Skeletal muscle cell (primary cell): ENCODE results near the gene NSMF.

Experiments used
- DNase-seq: peaks from one replicate; pipeline ENCODE4 v3.0.0-alpha.2; 2010; ENCODE audit warnings: low read depth
- H3K4me3 ChIP-seq: 2 replicates; pipeline ENCODE4 v1.5.1; 2011; ENCODE audit warnings: low read depth, mild to moderate bottlenecking, control low read depth, low read length, moderate library complexity

Gene NSMF

DNA sequence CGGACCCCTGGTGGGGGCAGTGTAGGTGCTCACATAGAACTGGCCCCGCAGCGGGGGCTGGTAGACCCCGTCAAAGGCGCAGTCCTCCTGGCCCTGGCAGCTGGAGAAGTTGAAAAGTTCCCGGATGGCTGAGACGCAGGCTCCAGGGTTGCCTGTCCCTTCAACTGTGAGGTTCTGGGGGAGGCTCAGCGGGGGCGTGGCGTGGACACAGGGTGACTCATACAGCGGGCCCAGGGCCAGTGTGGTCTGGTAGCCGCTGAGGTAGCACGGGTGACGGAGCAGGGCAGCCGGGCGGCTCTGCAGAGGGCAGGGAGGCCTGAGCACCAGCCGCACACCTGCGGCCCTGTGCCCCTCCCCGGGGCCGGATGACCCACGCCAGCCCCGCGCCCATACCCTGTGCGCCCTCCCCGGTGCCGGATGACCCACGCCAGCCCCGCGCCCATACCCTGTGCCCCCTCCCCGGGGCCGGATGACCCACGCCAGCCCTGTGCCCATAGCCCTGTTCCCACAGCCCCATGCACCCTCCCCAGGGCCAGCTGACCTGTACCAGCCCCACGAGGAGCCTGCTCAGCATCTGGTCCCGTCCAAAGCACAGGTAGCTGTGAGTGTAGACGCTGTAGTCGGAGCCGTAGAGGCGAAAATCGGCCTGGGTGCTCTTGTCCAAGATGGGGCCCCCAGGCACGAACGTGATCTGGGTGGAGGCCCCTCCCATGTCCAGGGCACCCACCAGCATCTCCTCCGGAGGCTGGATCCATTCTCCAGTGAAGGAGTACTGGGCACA is 23.0 kb downstream of the NSMF start:
- H3K4me3 ChIP-seq = no peak overlapping the region
- peak; percentile 13 for DNase-seq

DNA sequence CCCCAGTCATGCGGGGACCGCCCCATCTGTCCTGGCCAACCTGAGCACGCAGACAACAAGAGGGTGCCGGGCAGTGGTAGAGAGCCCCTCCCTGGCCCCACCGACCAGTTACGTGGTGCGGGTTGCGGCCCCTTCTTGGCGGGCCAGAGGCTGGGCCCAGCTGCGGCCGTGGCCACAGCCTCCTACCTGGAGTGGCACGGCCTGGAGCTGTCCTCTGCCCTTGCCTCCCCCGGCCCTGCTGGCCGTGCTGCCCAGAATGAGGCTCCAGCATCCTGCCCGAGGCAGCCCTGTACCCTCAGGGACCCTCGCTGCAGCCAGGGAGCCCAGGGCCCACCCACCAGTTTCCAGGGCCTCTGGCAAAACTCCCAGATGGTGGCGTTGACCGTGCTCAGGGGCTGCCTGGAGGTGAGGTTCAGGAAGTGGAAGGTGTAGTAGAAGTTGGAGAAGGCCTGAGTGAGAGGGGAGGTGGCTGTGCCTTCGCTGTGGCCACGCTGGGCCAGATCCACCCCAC is 23.7 kb downstream of the NSMF start:
- H3K4me3 ChIP-seq = no peak overlapping the region
- no peak for DNase-seq

DNA sequence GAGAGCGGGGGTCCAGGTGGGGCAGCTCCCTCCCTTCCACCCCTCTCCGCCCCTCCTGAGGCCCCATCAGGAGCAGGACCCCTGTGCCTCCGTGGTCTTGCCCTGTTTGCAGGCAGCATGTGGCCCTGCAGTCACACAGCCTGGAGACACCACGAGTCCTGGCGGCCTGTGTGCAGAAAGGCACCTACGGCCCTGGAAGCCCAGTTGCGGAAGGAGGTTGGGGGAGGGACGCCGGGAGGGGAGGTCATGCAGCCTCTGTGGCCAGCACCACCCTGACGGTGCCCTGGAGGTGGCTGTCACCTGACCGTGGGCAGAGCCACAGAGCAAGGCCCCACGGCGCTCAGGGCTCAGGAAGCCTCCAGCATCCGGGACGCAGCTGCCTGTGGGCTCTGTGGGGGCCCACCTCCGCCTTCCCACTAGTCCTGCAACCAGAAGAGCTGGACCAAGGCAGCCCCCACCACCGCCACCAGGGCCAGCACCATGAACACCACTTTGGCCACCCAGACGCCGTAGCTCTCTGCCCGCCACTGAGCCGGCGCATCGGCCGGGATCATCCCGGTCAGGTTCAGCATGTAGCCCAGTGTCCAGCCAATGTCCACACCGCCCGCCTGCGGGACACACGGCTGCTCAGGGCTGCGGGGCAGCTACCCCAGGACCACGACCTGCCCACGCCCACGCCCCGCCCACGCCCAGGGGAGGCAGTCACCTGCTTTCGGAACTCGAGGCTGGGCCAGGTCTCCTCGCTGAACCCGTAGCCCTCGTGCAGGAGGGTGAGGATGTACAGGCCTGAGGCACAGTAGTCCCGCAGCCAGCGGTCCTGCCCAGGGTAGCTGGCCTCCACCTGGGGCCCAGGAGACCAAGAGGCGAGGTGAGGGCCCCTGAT is 24.4 kb downstream of the NSMF start:
- no peak overlapping the region for H3K4me3 ChIP-seq
- DNase-seq = no peak

DNA sequence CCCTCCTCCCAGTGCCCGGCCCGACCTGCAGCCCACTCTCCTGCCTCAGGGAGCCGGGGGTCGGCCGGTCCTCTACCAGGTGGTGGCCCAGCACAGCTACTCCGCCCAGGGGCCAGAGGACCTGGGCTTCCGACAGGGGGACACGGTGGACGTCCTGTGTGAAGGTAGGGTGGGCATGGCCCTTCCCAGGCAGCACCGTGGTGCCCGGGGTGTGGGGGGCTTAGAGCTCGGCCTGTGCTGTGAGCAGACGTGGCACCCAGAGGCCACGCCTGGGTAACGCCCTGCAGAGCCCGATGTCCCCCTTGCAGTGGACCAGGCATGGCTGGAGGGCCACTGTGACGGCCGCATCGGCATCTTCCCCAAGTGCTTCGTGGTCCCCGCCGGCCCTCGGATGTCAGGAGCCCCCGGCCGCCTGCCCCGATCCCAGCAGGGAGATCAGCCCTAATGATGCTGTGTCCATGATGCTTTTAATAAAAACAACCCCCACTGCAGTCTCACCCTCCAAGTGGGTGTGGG is 25.2 kb downstream of the NSMF start:
- DNase-seq = no peak

DNA sequence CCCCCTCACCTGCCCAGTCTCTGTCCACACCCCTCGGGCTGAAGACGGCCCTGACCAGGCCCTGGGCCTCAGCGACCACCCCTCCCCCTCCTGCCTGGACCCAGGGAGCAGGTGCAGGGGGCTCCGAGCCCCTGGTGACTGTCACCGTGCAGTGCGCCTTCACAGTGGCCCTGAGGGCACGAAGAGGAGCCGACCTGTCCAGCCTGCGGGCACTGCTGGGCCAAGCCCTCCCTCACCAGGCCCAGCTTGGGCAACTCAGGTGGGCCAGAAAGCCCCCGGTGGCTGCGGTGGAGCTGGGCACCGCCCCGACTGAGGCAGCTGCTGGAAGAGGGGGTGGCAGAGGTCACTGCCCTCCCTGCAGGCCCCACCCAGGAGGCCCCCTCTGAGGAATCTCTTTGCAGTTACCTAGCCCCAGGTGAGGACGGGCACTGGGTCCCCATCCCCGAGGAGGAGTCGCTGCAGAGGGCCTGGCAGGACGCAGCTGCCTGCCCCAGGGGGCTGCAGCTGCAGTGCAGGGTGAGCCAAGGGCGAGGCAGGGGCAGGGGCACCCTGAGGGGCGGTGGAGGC is 25.7 kb downstream of the NSMF start:
- no peak overlapping the region for H3K4me3 ChIP-seq

More for the DNA sequence above, 25.2 kb downstream of the NSMF start:
- no peak overlapping the region for H3K4me3 ChIP-seq

DNA sequence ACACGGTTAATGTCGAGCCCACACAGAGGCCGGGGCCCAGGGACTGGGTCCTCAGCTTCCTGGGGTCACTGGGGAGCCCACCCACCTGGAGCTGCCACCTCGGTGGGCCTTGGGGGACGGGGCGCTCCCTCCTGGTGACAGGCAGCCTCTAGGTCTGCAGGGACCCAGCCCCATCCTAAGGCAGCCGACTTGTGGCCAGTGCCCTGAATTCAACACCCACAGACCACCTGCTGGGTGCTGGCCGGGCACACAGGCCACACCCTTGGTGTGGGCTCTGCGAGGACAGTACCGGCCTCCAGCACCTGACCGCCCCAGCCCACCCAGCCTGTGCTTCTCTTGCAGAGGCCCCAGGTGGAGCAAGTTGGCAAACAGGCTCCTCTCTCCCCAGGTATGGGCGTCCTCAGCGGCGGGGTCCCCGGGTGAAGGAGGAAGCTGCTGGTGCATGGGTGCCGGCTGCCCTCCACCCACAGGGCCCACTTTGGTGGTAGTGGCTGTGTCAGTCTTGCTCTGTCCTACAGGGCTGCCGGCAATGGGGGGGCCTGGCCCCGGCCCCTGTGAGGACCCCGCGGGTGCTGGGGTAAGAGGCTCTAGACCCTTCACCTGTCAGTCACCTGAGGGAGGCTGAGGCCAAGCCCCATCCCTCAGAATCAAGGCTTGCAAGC is 26.3 kb downstream of the NSMF start:
- H3K4me3 ChIP-seq = no peak overlapping the region

More for the DNA sequence above, 25.7 kb downstream of the NSMF start:
- no peak for DNase-seq

DNA sequence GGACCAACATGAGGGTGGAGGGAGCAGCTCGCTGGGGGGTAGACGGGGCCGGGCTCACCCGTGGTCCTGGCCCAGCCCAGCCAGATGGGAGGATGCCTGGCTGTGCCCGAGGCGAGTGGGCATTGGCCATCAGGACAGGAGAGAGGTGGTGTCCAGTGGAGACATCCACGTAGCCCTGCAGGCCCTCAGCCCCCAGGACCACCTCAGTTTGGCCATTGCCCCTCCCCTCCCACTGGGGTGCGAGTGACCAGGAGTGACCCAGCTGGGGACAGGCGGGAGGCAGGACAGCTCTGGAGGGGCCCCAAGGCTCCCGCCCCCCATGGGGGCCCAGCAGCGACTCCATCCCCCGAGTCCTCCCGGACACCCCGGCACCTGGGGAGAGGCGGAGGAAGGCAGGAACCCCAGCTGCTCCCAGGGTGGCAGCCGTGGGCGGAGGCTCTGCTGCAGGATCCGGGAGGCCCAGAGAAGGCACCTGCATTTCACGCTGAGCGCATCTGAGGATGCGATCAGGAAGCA is 27.7 kb downstream of the NSMF start:
- H3K4me3 ChIP-seq = no peak overlapping the region
- DNase-seq = no peak

More for the DNA sequence above, 26.3 kb downstream of the NSMF start:
- DNase-seq = no peak

DNA sequence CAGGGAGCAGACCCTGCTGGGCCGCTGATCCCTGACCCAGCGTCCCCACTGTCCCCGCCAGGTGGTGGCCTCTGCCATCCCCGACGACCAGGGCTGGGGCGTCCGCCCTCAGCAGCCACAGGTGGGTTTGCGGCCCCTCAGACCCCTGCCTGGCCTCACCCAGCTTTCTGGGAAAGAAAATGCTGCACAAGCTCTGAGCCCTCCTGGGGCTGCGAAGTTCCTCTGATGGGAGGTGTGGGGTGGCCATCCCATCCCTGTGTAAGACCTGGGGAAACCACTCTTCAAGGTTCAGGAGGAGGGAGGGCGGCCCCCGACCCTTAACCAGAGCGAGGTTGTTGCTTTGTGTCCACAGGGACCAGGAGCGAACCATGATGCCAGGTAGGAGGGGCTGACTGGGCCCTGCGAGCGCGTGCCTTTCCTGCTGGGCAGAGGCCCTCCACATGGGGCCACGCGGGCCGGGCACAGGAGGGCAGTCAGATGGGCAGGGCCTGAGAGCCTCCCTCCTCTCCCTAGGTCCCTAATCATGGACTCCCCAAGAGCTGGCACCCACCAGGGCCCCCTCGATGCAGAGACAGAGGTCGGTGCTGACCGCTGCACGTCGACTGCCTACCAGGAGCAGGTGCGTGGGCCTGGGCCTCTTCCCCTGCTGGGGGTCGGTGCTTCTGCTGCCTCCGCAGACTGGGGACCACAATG is 28.3 kb downstream of the NSMF start:
- no peak overlapping the region for H3K4me3 ChIP-seq
- DNase-seq = no peak

DNA sequence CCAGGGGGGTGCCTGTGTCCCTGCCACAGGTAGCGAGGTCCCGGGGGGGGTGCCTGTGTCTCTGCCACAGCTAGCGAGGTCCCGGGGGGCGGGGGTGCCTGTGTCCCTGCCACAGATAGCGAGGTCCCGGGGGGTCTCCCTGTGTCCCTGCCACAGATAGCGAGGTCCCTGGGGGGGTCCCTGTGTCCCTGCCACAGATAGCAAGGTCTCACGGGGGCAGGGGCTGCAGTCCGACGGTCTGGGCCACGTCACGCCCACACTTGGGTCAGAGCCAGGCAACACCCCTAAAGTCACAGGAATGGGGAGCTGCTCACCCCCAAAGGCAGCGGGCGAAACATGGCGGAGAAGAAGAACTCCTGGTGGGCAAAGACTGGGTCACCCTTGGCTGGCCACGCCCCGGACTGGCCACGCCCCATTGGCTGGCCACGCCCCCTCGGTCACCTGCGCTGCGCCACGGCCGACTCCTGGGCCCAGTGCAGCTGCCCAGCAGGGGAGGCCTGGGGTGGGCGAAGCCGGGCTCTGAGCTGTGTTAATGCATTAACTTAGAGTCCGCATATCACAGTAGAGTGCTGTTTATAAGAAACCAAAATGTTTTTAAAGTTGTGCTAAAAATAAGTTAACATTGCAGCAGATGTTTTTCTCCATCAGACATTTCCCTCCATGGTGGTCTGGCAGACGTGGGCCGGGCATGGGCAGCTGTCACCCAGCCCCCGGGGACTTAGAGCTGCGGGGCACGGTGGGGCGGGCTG is 29.0 kb downstream of the NSMF start:
- DNase-seq = no peak

DNA sequence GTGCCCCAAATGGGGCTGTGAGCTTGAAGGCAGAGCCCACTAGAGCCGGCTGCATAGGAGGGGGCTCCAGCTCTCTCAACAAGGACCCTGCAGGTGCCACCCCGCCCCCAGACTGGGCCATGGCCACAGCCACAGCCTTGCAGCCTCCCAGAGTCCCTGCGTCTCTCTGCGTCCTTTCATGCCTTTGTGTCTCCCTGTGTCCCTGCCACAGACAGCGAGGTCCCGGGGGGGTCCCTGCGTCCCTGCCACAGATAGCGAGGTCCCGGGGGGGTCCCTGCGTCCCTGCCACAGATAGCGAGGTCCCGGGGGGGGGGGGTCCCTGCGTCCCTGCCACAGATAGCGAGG is 29.6 kb downstream of the NSMF start:
- no peak overlapping the region for H3K4me3 ChIP-seq
- no peak for DNase-seq

More for the DNA sequence above, 29.0 kb downstream of the NSMF start:
- H3K4me3 ChIP-seq = no peak overlapping the region

DNA sequence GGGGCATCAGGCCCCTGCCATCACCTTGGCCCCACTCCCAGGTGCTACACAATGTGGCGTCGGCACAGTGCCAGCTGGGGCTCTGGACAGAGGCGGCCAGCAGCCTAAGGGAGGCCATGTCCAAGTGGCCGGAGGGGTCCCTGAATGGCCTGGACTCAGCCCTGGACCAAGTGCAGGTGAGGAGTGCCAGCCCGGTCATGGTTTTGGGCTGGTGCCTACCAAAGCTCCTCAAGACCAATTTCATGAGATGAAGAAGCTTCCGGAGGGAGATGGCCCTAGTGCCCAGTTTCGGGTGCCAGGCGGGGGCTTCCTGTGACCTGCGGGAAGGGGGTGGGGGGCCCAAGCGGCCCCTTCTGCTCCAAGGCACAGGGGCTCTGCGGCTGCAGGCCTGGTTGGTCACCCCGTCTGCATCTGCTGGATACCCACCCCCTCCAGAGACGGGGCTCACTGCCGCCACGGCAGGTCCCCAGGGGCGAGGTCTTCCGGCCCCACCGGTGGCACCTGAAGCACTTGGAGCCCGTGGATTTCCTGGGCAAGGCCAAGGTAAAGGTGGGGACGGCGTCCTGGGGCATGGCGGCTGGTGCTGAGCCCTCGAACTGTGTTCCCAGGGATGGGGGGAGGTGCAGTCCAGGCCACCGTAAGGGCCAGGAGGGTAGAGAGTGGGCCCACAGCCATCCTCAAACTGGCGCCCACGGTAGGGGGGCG is 30.1 kb downstream of the NSMF start:
- H3K4me3 ChIP-seq = no peak overlapping the region
- no peak for DNase-seq

DNA sequence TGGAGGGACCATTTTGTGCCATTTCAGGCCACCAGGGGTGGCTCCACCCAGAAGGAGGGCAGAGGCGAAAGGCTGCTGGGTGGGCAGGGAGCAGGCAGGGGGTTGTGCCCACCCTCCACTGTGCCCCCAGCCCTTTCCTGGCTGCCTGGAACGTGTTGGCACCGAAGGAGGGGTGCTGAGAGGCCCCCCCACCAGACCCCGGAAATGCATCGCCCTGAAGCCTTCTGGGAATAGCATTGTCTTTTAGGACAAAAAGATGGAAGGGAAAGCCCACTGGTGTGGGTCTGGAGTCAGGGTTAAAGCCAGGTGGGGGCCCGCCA is 30.9 kb downstream of the NSMF start:
- no peak for DNase-seq
- H3K4me3 ChIP-seq = no peak overlapping the region

DNA sequence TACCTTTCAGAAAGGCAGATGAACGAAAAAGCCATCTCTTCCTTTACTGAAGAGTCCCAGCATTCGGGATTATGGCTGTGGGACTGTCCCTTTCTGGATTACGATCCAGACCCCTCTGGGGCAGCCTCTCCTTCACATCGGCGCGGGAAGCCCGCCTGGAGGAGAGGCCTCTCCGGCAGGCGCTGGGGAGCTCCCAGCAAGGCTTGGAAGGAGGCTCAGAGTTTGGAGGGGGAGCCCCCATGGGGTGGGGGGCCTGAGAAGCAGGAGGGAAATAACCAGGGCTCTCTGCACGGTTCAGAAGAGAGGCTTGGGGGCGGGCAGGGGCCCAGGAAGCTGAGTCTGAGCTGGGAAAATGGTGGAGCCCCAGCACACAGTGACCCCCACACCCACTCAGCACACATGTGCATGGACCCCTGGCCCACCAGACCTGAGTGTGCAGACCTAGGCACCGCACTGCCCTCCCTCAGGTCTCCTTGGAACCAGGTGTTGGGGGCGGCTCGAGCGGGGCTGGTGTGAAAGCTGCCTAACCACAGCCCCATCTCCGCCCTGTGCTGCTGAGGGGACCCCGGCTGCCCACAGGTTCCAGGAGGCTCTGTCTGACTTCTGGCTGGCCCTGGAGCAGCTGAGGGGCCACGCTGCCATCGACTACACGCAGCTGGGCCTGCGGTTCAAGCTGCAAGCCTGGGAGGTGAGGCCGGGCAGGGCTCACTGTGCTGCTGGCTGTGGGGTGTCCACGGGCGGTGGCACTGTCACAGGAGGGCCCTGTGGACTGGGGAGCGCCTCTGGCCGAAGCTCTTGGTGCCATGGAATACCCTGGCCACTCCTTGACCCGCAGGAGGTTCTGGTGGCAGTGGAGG is 31.5 kb downstream of the NSMF start:
- DNase-seq = no peak
- no peak overlapping the region for H3K4me3 ChIP-seq

DNA sequence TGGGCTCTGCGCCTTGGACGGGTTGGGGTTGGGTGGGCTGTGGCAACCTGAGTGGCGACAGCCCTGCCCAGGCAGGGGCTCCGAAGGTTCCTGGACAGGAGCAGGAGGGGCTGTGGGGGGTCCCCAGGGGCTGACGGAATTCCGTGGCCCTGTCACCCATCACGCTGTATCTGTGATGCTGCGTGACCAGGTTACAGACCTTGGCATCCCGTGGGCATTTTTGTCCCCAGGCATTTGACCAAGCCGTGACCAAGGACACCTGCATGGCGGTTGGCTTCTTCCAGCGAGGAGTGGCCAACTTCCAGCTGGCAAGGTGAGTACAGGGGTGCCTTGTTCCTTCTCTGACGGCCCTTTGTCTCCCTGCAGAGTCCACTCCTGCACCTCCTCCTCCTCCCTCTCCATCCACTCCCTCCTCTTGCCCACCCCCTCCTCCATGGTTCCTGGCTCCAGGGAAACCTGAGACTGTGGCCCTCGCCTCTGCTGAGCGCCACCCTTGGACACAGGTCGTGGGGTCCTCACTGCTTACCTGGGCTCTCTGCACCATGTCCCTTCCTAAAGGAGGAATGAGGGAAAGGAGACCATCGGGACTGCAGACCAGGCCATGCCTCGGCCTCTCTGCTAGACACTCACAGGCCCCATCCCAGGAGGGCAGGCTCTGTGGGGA is 33.0 kb downstream of the NSMF start:
- H3K4me3 ChIP-seq = no peak overlapping the region

DNA sequence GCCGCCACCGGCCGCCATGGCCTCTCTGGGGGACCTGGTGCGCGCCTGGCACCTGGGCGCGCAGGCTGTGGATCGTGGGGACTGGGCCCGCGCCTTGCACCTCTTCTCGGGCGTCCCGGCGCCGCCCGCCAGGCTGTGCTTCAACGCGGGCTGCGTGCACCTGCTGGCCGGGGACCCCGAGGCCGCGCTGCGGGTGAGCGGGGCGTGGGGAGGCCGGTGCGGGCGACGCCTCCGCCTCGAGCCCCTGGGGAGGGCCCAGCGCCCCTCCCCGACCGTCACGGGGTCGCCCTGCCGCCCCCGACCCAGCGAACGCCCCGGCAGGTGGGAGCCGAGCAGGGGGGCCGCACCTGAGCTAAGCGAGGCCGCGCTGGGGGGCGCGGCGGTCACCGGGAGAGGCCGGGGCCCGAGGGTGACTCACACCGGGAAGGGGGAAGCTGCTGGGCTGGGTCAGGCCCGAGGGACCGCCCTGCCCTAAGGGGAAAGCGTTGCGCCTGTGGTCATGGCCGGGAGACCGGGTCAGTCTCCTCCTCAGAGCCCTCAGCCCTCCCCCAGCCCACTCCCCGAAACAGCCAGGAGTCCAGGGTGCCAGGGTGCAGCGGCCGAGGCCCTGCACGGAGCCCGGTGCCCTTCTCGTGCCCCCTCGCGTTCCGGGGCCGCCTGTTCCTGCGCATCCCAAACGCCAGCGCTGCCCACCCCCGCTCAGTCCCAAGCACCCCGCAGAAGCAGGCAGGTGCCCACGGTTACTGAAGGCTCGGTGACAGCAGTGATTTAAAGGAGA is 35.4 kb downstream of the NSMF start:
- DNase-seq = no peak
- peak overlapping the region; percentile 79 for H3K4me3 ChIP-seq

More for the DNA sequence above, 33.0 kb downstream of the NSMF start:
- DNase-seq = no peak
